ENCODE data around the gene CDC42EP3.

GRCh38 chr2:37593024-37593423 is 78.4 kb downstream of the CDC42EP3 start:
- no peak for TF ChIP-seq CTCF (IDR thresholded peaks at IDR 0.05)
- TF ChIP-seq POLR2A (IDR thresholded peaks at IDR 0.05) = no peak

Measured in esophagus squamous epithelium (tissue), 4 donors.